ENCODE results near the gene RNF39.
"Not testable (repeated sequence)": the region's sequence is repeated elsewhere in the genome, so short reads cannot be mapped to it uniquely, and the experiment has no call there.

DNA sequence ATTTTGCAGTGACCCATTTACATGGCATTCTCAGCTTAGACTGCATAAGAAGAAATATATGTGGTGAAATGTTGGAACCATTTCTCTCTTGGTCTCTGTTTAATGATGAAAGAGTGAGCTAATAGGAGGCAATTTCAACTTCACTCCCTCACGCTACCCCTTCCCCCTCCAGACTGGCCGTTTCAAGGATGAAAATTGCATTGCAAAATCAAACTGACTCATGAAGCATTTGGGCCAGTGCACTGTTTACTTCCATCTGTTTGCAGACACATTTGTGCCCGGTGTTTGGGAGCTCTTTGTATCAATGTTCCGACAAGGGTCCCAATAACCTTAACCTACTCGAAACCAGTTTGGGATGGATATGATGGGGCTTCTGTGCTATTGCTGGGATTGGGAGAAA is 42.1 kb downstream of the RNF39 start:
- TF ChIP-seq, protein P1, sequence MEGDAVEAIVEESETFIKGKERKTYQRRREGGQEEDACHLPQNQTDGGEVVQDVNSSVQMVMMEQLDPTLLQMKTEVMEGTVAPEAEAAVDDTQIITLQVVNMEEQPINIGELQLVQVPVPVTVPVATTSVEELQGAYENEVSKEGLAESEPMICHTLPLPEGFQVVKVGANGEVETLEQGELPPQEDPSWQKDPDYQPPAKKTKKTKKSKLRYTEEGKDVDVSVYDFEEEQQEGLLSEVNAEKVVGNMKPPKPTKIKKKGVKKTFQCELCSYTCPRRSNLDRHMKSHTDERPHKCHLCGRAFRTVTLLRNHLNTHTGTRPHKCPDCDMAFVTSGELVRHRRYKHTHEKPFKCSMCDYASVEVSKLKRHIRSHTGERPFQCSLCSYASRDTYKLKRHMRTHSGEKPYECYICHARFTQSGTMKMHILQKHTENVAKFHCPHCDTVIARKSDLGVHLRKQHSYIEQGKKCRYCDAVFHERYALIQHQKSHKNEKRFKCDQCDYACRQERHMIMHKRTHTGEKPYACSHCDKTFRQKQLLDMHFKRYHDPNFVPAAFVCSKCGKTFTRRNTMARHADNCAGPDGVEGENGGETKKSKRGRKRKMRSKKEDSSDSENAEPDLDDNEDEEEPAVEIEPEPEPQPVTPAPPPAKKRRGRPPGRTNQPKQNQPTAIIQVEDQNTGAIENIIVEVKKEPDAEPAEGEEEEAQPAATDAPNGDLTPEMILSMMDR (IDR thresholded peaks at IDR 0.05 in 4 of 5, conservative IDR thresholded peaks at IDR 0.05 in 1 of 5): not testable (repeated sequence)
- TF ChIP-seq POLR2A (IDR thresholded peaks at IDR 0.05): not testable (repeated sequence)
